Measurements from ENCODE around the gene GYPC.
"Not testable (repeated sequence)": the region's sequence is repeated elsewhere in the genome, so short reads cannot be mapped to it uniquely, and the experiment has no call there.

GRCh38 chr2:126647714-126648344 is 8.1 kb upstream of the GYPC start:
- not testable (repeated sequence) for TF ChIP-seq REST (IDR thresholded peaks at IDR 0.05); CTCF (IDR thresholded peaks at IDR 0.05; ENCODE audit: low read depth, low read length, missing input control); YY1 (IDR thresholded peaks at IDR 0.05); RAD21 (IDR thresholded peaks at IDR 0.05); FOXA1 (IDR thresholded peaks at IDR 0.05); NR2F2 (IDR thresholded peaks at IDR 0.05); ZBTB33 (IDR thresholded peaks at IDR 0.05); GABPA (IDR thresholded peaks at IDR 0.05 in 1 of 2, conservative IDR thresholded peaks at IDR 0.05 in 1 of 2)

All from liver (tissue), 3 donors.